Ovary (tissue), 1 donor: ENCODE data around the gene PIK3R1.

Experiments
- EP300 ChIP-seq: sonication (generic); formaldehyde crosslinking; IDR thresholded peaks from one replicate; pipeline ENCODE4 v1.6.1; 2017; ENCODE audit warnings: antibody characterized with exemption
- POLR2A ChIP-seq: fragments of 450-650 bp; IDR thresholded peaks from one replicate; pipeline ENCODE4 v1.6.1; 2017; ENCODE audit warnings: antibody characterized with exemption, mild to moderate bottlenecking, moderate library complexity

GRCh38 chr5:68248896-68249295, 33.3 kb downstream of the PIK3R1 start:
- TF ChIP-seq EP300: no peak
- TF ChIP-seq POLR2A: no peak
